Smooth muscle cell (in vitro differentiated cells): ENCODE results near the gene FPGT. TPM values are rescaled to one million over a fixed set of nuclear protein-coding genes. Genes with fewer than 3 reads are reported as not detected.
"Not testable (repeated sequence)": the region's sequence is repeated elsewhere in the genome, so short reads cannot be mapped to it uniquely, and the experiment has no call there.

Experiments used
- DNase-seq: peaks from one replicate; lab custom pipeline; 2025; ENCODE audit not compliant: unreplicated experiment; lab: John Stamatoyannopoulos, UW
- H2AFZ ChIP-seq: fragments of 200-600 bp; sonication (generic); 2 replicates; pipeline ENCODE4 v1.6.0; 2016; ENCODE audit warnings: antibody characterized with exemption, low read depth, mild to moderate bottlenecking
- H3F3A ChIP-seq: fragments of 200-600 bp; sonication (generic); 2 replicates; pipeline ENCODE4 v1.6.0; 2017; ENCODE audit warnings: antibody characterized with exemption, low read depth
- H3K27ac ChIP-seq: fragments of 200-600 bp; sonication (generic); 2 replicates; pipeline ENCODE4 v1.5.1; 2016; ENCODE audit warnings: low read depth, mild to moderate bottlenecking
- H3K27me3 ChIP-seq: fragments of 200-600 bp; sonication (generic); 2 replicates; pipeline ENCODE4 v1.6.1; 2016; ENCODE audit warnings: low read depth, mild to moderate bottlenecking
- H3K36me3 ChIP-seq: fragments of 200-600 bp; sonication (generic); 2 replicates; pipeline ENCODE4 v1.5.1; 2016; ENCODE audit warnings: low read depth
- H3K4me1 ChIP-seq: fragments of 200-600 bp; sonication (generic); 2 replicates; pipeline ENCODE4 v1.5.1; 2016; ENCODE audit warnings: low read depth
- H3K4me2 ChIP-seq: fragments of 200-600 bp; sonication (generic); 2 replicates; pipeline ENCODE4 v1.6.0; 2016; ENCODE audit warnings: mild to moderate bottlenecking
- H3K4me3 ChIP-seq: fragments of 200-600 bp; sonication (generic); 2 replicates; pipeline ENCODE4 v1.5.1; 2016; ENCODE audit warnings: mild to moderate bottlenecking
- H3K79me2 ChIP-seq: fragments of 200-600 bp; sonication (generic); 2 replicates; pipeline ENCODE4 v1.6.0; 2016; ENCODE audit warnings: low read depth, mild to moderate bottlenecking
- H3K9ac ChIP-seq: fragments of 200-600 bp; sonication (generic); 2 replicates; pipeline ENCODE4 v1.6.0; 2016; ENCODE audit warnings: low read depth
- H3K9me3 ChIP-seq: fragments of 200-600 bp; sonication (generic); replicated peaks from 2 replicates; pipeline ENCODE4 v1.5.1; 2016; ENCODE audit warnings: low read depth
- H4K20me1 ChIP-seq: fragments of 200-600 bp; sonication (generic); 2 replicates; pipeline ENCODE4 v1.6.0; 2016; ENCODE audit warnings: low read depth
- CTCF ChIP-seq: fragments of 200-600 bp; sonication (generic); IDR thresholded peaks from 2 replicates; pipeline ENCODE4 v1.5.1; 2017; ENCODE audit warnings: borderline replicate concordance, mild to moderate bottlenecking, antibody characterized with exemption; ENCODE audit not compliant: insufficient read depth, poor library complexity, severe bottlenecking
- WGBS: methylation state at CpG from one replicate; pipeline ENCODE4 v1.1.7; 2016; ENCODE audit warnings: low lambda C conversion rate; 5-methylcytosine and 5-hydroxymethylcytosine counted together
- polyA plus RNA-seq: library from polyadenylated mRNA; unstranded; fragments of >200 nt; fragmentation: Nextera tagmentation; extraction: Ambion mirVana; gene quantifications from 2 replicates; pipeline ENCODE4 v1.2.1, GENCODE V29; 2016
- total RNA-seq: library from RNA; depleted of rRNA; stranded (reverse); fragments of >200 nt; gene quantifications from 2 replicates; pipeline ENCODE4 v1.2.3, GENCODE V29; 2014

The FPGT gene
- total and polyA plus RNA-seq, 2 experiments from 2014 or later: 1.2 to 7.1 TPM

GRCh38 chr1:74246315-74246714 lies 48.3 kb downstream of the FPGT start:
- TF ChIP-seq CTCF: no peak
- Histone ChIP-seq H3K4me2 (no peak overlapping the region), H3K9ac (no peak overlapping the region), H3K36me3 (no peaks in the 10 kb centered on the region), H3K27me3 (no peaks in the 10 kb centered on the region), H3K9me3 (no peaks in the 10 kb centered on the region), H3K4me3 (no peak overlapping the region), H3F3A (no peaks in the 10 kb centered on the region), H3K79me2 (no peaks in the 10 kb centered on the region), H2AFZ (no peak overlapping the region), H3K27ac (no peak overlapping the region), H3K4me1 (peaks cover 11% of the 10 kb centered on the region), H4K20me1 (no peaks in the 10 kb centered on the region)
- 70% methylated on average over 2 of the region's 2 CpGs for WGBS
- DNase-seq: no peak

DNA sequence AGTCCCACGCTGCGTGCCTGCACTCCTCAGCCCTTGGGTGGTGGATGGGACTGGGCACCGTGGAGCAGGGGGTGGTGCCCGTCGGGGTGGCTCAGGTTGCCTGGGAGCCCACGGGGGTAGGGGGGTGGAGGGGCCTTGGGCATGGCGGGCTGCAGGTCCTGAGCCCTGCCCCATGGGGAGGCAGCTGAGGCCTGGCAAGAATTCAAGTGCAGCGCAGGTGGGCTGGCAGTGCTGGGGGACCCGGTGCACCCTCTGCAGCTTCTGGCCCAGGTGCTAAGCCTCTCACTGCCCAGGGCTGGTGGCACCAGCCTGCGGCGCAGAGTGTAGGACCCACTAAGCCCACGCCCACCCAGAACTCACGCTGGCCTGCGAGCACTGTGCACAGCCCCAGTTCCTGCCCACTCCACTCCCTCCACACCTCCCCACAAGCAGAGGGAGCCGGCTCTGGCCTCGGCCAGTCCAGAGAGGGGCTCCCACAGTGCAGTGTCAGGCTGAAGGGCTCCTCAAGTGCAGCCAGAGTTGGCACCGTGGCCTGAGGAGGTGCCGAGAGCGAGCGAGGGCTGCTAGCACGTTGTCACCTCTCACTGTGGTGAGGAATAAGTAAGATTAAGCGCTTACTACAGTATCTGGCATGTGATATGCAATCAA lies 50.0 kb downstream of the FPGT start:
- H3F3A ChIP-seq: no peaks in the 10 kb centered on the region
- H4K20me1 ChIP-seq: no peaks in the 10 kb centered on the region
- H3K9me3 ChIP-seq: no peaks in the 10 kb centered on the region
- H3K4me2 ChIP-seq: no peak overlapping the region
- no peak for TF ChIP-seq CTCF
- no peak overlapping the region for H3K9ac ChIP-seq
- peaks cover 11% of the 10 kb centered on the region for H3K4me1 ChIP-seq
- no peak for DNase-seq
- no peak overlapping the region for H3K27ac ChIP-seq
- no peaks in the 10 kb centered on the region for H3K79me2 ChIP-seq
- no peaks in the 10 kb centered on the region for H3K36me3 ChIP-seq
- no peak overlapping the region for H3K4me3 ChIP-seq
- WGBS: 91% methylated on average over 22 of the region's 22 CpGs
- H3K27me3 ChIP-seq: no peaks in the 10 kb centered on the region
- no peak overlapping the region for H2AFZ ChIP-seq

DNA sequence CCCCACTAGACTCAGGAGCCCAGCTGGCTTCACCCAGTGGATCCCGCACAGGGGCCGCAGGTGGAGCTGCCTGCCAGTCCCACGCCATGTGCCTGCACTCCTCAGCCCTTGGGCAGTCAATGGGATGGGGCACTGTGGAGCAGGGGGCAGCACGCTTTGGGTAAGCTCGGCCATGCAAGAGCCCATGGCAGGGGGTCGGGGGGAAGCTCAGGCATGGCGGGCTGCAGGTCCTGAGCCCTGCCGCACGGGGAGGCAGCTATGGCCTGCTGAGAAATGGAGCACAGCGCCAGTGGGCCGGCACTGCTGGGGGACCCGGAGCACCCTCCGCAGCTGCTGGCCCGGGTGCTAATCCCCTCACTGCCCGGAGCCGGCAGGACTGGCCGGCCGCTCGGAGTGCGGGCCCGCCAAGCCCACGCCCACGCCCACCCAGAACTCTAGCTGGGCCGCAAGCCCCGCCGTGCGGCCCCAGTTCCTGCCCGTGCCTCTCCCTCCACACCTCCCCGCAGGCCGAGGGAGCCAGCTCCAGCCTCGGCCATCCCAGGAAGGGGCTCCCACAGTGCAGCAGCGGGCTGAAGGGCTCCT lies 55.3 kb downstream of the FPGT start:
- H3K79me2 ChIP-seq, H3K4me2 ChIP-seq, H2AFZ ChIP-seq, H3K27ac ChIP-seq, H3K9ac ChIP-seq, H3K4me1 ChIP-seq, H3K9me3 ChIP-seq, H4K20me1 ChIP-seq, DNase-seq, H3K36me3 ChIP-seq, H3F3A ChIP-seq, H3K4me3 ChIP-seq, H3K27me3 ChIP-seq: not testable (repeated sequence)
- 88% methylated on average over 20 of the region's 32 CpGs for WGBS

Other genes with a start within 250 kb of the FPGT start
- 0.31 TPM in 1 of 2 replicates, not detected in the other for gene LRRIQ3, start 66 bp upstream of the FPGT start, total RNA-seq
- gene LRRIQ3, start 66 bp upstream of the FPGT start, polyA plus RNA-seq: not detected in 2 replicates
- 1.6 and 9.6 TPM in 2 replicates for gene TNNI3K, start 37.1 kb downstream of the FPGT start, total RNA-seq
- 0.55 and 0.66 TPM in 2 replicates for gene TNNI3K, start 37.1 kb downstream of the FPGT start, polyA plus RNA-seq